ENCODE measurements around the gene SLC9A6.

SLC9A6 gene

DNA sequence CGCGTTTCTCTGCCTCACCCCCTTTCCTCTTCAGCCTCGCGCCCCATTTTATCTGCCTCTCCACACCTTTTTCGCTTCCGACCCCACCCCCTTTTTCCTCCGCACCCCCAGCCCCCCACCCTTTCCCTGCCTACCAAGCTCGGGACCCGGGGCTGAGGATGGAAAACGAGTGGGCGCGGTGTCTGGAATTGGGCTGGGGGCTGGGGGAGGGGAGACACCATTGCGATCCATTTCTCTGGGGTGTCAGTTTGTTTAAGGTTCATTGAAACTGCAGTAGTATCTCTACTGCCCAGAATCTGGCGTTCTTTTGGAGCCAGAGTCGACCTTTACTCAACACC, 707 bp downstream of the SLC9A6 start:
- DNase-seq (ENCODE audit: extremely low read depth, low read depth), result no peak
- TF ChIP-seq, protein P1, sequence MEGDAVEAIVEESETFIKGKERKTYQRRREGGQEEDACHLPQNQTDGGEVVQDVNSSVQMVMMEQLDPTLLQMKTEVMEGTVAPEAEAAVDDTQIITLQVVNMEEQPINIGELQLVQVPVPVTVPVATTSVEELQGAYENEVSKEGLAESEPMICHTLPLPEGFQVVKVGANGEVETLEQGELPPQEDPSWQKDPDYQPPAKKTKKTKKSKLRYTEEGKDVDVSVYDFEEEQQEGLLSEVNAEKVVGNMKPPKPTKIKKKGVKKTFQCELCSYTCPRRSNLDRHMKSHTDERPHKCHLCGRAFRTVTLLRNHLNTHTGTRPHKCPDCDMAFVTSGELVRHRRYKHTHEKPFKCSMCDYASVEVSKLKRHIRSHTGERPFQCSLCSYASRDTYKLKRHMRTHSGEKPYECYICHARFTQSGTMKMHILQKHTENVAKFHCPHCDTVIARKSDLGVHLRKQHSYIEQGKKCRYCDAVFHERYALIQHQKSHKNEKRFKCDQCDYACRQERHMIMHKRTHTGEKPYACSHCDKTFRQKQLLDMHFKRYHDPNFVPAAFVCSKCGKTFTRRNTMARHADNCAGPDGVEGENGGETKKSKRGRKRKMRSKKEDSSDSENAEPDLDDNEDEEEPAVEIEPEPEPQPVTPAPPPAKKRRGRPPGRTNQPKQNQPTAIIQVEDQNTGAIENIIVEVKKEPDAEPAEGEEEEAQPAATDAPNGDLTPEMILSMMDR (IDR thresholded peaks at IDR 0.05; ENCODE audit: low read depth, low read length), result no peak

DNA sequence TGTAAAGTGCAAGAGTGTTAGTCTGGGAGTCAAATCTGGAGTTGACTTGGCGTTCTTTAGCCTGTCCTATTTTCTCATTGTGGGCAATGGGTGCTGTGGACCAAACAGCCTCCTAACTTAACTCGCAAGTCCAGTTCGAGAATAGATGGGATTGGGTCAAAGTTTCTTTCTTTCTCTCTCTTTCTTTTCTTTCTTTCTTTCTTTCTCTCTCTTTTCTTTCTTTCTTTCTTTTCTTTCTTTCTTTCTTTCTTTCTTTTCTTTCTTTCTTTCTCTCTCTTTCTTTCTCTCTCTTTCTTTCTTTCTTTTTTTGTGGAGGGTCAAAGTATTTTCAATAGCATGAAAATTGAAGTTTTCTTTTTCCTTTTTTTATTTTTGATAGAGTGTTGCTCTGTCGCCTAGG, 3.0 kb downstream of the SLC9A6 start:
- DNase-seq (ENCODE audit: extremely low read depth, low read depth), result no peak
- TF ChIP-seq, protein P1 (IDR thresholded peaks at IDR 0.05; ENCODE audit: low read depth, low read length), result no peak

DNA sequence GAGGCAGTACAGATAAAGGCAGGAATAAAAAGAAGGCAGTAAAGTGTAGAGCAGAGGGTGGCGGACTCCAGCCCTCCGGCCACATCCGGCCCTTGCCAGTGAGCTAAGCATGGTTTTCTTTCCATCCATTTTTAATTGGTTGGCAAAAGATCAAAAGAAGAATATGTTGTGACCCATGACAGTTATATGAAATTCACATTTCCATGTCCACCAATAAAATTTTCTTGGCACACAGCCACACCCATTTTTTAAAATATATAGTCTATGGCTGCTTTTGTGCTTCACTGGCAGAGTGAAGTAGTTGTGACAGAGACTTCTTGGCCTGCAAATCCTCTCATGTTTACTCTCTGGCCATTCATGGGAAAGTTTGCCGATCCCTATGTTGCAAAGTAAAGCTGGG, 29.8 kb downstream of the SLC9A6 start:
- no peak for DNase-seq (ENCODE audit: extremely low read depth, low read depth)
- TF ChIP-seq, protein P1 (IDR thresholded peaks at IDR 0.05; ENCODE audit: low read depth, low read length), result no peak

DNA sequence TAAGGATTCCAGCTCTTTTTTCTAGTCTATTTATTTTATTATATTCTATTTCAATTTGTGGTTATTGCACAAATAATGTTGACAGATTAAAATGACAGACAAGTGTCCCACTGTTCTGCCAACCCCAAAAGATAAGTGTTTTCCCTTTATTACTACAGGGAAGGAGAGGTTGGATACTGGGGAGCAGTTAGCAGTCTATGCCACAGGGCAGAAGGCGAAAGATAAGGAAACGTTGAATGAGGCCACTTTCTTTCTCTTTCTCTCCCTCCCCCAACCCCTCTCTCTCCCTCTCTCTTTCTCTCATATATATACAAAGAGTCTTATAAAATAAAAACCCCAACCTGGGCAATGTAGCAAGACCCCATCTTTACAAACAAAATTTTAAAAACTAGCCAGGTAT, 31.6 kb downstream of the SLC9A6 start:
- no peak for DNase-seq (ENCODE audit: extremely low read depth, low read depth)
- TF ChIP-seq, protein P1 (IDR thresholded peaks at IDR 0.05; ENCODE audit: low read depth, low read length), result no peak

DNA sequence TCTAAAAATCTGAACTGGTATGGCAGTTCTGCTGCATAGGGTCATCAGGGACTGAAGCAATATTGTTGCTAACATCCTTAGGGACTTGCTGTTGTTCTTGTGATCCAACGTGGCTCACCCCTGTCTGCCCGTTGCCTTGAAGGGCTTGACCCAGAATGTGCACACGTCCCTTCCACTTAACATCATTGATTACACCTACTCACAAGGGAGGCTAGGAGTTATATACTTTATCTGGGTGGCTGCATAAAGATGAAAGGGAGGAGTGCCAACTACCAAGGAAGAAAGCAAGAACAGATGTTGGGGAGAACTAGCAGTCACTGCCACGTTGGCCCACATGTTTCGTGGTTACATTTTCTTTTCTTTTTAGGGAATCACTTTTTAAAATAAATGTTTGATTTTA, 34.0 kb downstream of the SLC9A6 start:
- TF ChIP-seq, protein P1 (IDR thresholded peaks at IDR 0.05; ENCODE audit: low read depth, low read length), result no peak

DNA sequence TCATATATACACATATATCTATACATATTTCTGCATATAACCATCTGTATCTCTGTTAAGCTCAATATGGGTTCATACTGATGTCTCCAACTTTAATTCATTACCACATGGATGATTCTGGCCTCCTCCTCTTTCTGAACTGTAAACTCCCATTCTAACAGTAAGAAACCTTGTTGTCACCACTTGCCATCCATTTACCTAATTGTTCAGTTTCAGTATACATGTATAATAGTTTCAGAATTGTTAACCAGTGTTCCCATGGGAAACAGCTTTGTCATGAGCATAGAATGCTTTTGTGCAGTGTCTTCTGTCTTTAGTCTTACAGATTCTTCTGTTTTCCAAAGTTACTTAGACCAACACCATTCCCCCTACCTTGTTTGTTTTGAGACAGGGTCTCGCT, 35.9 kb downstream of the SLC9A6 start:
- DNase-seq (ENCODE audit: extremely low read depth, low read depth), result no peak

More for the DNA sequence above, 34.0 kb downstream of the SLC9A6 start:
- DNase-seq (ENCODE audit: extremely low read depth, low read depth), result no peak

DNA sequence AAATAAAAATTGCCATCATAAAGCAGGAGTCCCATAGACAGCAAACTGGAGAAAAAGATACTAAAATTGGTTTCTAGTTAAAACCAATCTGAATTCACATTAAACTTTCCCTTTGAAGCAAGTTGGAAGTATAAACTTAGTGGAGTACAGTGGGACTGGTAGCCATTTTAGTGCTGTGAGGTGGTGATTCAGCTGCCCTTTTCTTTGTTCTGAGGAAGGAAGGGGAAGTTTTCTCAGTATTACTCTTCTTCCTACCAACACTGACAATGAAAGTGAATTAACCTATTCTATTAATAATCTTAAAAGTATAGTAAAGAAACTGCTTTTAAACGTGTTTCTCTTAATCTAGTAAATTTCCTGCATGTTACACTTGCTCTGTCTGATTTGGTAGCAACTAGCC, 36.7 kb downstream of the SLC9A6 start:
- TF ChIP-seq, protein P1 (IDR thresholded peaks at IDR 0.05; ENCODE audit: low read depth, low read length), result no peak
- no peak for DNase-seq (ENCODE audit: extremely low read depth, low read depth)

More for the DNA sequence above, 35.9 kb downstream of the SLC9A6 start:
- TF ChIP-seq, protein P1 (IDR thresholded peaks at IDR 0.05; ENCODE audit: low read depth, low read length), result no peak
